K562 (cell line): Measurements from ENCODE around the gene LRRC74B. TPM values are rescaled to one million over a fixed set of nuclear protein-coding genes. Genes with fewer than 3 reads are reported as not detected.

Experiments
- CEBPZ ChIP-seq: fragments of 150-350 bp; IDR thresholded peaks from 2 replicates; pipeline ENCODE4 v1.6.1; 2014; ENCODE audit warnings: low read depth, mild to moderate bottlenecking, low read length, borderline replicate concordance
- E2F6 ChIP-seq, 2 experiments: IDR thresholded peaks; 2 replicates each; pipeline ENCODE4 v1.6.1; 2011; ENCODE audit warnings: borderline replicate concordance in 1 of 2, control low read depth in 1 of 2, low read depth in 1 of 2, low read length in 1 of 2, mild to moderate bottlenecking in 1 of 2, mixed read lengths in 1 of 2, moderate library complexity in 1 of 2; ENCODE audit not compliant: insufficient read depth in 1 of 2, insufficient read length in 1 of 2, poor library complexity in 1 of 2, severe bottlenecking in 1 of 2; ENCODE audit errors: extremely low read depth in 1 of 2
- EGR1 ChIP-seq: fragments of 450-650 bp; conservative IDR thresholded peaks from 2 replicates; pipeline ENCODE4 v1.6.1; 2017; ENCODE audit warnings: mild to moderate bottlenecking
- HMGXB4 ChIP-seq: sonication (generic); formaldehyde crosslinking; IDR thresholded peaks from 2 replicates; pipeline ENCODE4 v1.8.1; 2023; ENCODE audit warnings: mild to moderate bottlenecking, missing genetic modification reagents
- MYNN ChIP-seq, 2 experiments: sonication (generic); formaldehyde crosslinking in 1 of 2; IDR thresholded peaks; 2 replicates each; pipeline versions ENCODE4 v1.5.0 to v1.6.1; 2016 to 2020; ENCODE audit warnings: antibody characterized with exemption in 1 of 2, missing genetic modification reagents in 1 of 2
- NELFE ChIP-seq: IDR thresholded peaks from 2 replicates; pipeline ENCODE4 v1.6.1; 2011; ENCODE audit warnings: mild to moderate bottlenecking; ENCODE audit not compliant: insufficient read depth, insufficient read length
- NFIX ChIP-seq: fragments of 250-450 bp; sonication (Bioruptor Pico); IDR thresholded peaks from 2 replicates; pipeline ENCODE4 v1.4.0; 2020; ENCODE audit warnings: low read depth, mild to moderate bottlenecking, moderate library complexity
- SIRT6 ChIP-seq: IDR thresholded peaks from one replicate; pipeline ENCODE4 v1.6.1; 2012; ENCODE audit warnings: low read depth, mild to moderate bottlenecking, control low read depth, inconsistent platforms, low read length, moderate library complexity
- SIX5 ChIP-seq, 2 experiments: IDR thresholded peaks; 2 replicates each; pipeline ENCODE4 v1.6.1; 2011; ENCODE audit warnings: low read length in 2 of 2, borderline replicate concordance in 1 of 2, low read depth in 1 of 2, mild to moderate bottlenecking in 1 of 2, moderate library complexity in 1 of 2; ENCODE audit not compliant: insufficient read depth in 1 of 2
- SRF ChIP-seq, 2 experiments: fragments of 250-450, 450-650 bp in 1 of 2; sonication (Bioruptor Pico) in 1 of 2; sonication (generic) in 1 of 2; formaldehyde crosslinking; IDR thresholded peaks; 2 replicates each; pipeline versions ENCODE4 v1.5.0 to v1.5.1; 2020 to 2022; ENCODE audit warnings: mild to moderate bottlenecking in 1 of 2, missing genetic modification reagents in 1 of 2
- TEAD1 ChIP-seq, 2 experiments: fragments of 450-650 bp in 1 of 2; sonication (generic) in 1 of 2; formaldehyde crosslinking; IDR thresholded peaks; 2 replicates each; pipeline versions ENCODE4 v1.4.0 to v1.8.0; 2020 to 2022; ENCODE audit warnings: mild to moderate bottlenecking in 2 of 2, missing genetic modification reagents in 1 of 2
- TEAD4 ChIP-seq, 2 experiments: sonication (generic) in 1 of 2; formaldehyde crosslinking in 1 of 2; IDR thresholded peaks; 2 replicates each; pipeline versions ENCODE4 v1.6.1 to v1.8.0; 2012 to 2022; ENCODE audit warnings: borderline replicate concordance in 1 of 2, inconsistent platforms in 1 of 2, low read length in 1 of 2, mild to moderate bottlenecking in 1 of 2, missing genetic modification reagents in 1 of 2
- ZHX1 ChIP-seq: fragments of 150-350 bp; conservative IDR thresholded peaks from 2 replicates; pipeline ENCODE4 v1.6.1; 2014; ENCODE audit warnings: low read length
- ZNF165 ChIP-seq: fragments of 250-450 bp; sonication (Bioruptor Pico); IDR thresholded peaks from 2 replicates; pipeline ENCODE4 v1.4.0; 2020; ENCODE audit warnings: borderline replicate concordance
- ZNF584 ChIP-seq: fragments of 200-800 bp; sonication (Bioruptor generic); IDR thresholded peaks from 2 replicates; pipeline ENCODE4 v1.6.1; 2016; ENCODE audit warnings: low read depth, mild to moderate bottlenecking, missing genetic modification characterization, missing compliant biosample characterization
- polyA plus RNA-seq, 8 experiments: library from polyadenylated mRNA; depleted of rRNA in 4 of 8; stranded (reverse) in 5 of 8; unstranded in 3 of 8; fragments of >200 nt; fragmentation: Nextera tagmentation in 2 of 8; fragmentation: Illumina TruSeq in 1 of 8; extraction: Ambion mirVana in 2 of 8; extraction: Trizol in 1 of 8; gene quantifications; 2 replicates each; pipeline versions ENCODE4 v1.2.1 to v1.2.3, GENCODE V29; 2011 to 2014; ENCODE audit warnings: inconsistent platforms in 1 of 8, missing spikeins in 1 of 8
- total RNA-seq, 7 experiments: library from RNA; depleted of rRNA in 6 of 7; stranded (reverse); fragments of >200 nt in 6 of 7; fragmentation: Illumina TruSeq in 2 of 7; extraction: Trizol in 2 of 7; gene quantifications; 2 replicates each; pipeline versions ENCODE4 v1.2.1 to v1.2.3, GENCODE V29; 2011 to 2021; ENCODE audit warnings: low replicate concordance in 1 of 7

LRRC74B gene
- total and polyA plus RNA-seq, 9 of the 15 experiments (the other 6 are each of a cell fraction or from before 2014, with no cell fraction given) = not detected

GRCh38 chr22:21014726-21015465, 30.9 kb upstream of the LRRC74B start, which contains the start of gene P2RX6 (continued):
- TF ChIP-seq ZHX1 = 0 out of 2 replicates have a peak, but pooled peaks have one; percentile 68
- TF ChIP-seq SRF (CRISPR knock-in tag; IDR thresholded peaks at IDR 0.05) = no peak
- TF ChIP-seq EGR1 = no peak
- peak; percentile 27; the same call in 1 of the 2 replicates for TF ChIP-seq ZNF165
- 0 out of 2 replicates have a peak, but pooled peaks have one; percentile 4 for TF ChIP-seq CEBPZ
- TF ChIP-seq NELFE = no peak
- peak; percentile 8; the same call in 1 of the 2 replicates for TF ChIP-seq HMGXB4 (CRISPR knock-in tag)
- peak in 1 of 2 experiments; percentile 59 for TF ChIP-seq E2F6 (IDR thresholded peaks at IDR 0.05; ENCODE audit: borderline replicate concordance in 1 of 2, extremely low read depth in 1 of 2, insufficient read depth in 1 of 2, insufficient read length in 1 of 2, low read depth in 1 of 2, low read length in 1 of 2, poor library complexity in 1 of 2, severe bottlenecking in 1 of 2)
- no peak for TF ChIP-seq NFIX (CRISPR knock-in tag)
- no peak for TF ChIP-seq SIX5 (IDR thresholded peaks at IDR 0.05; ENCODE audit: borderline replicate concordance in 1 of 2, insufficient read depth in 1 of 2, low read depth in 1 of 2, low read length in 2 of 2)
- no peak for TF ChIP-seq MYNN (IDR thresholded peaks at IDR 0.05)
- no peak for TF ChIP-seq MYNN (CRISPR knock-in tag; IDR thresholded peaks at IDR 0.05)
- no peak for TF ChIP-seq SIRT6
- TF ChIP-seq TEAD1 (CRISPR knock-in tag; IDR thresholded peaks at IDR 0.05) = peak in 1 of 2 experiments; percentile 73; a peak in 2 of 4 replicates
- TF ChIP-seq ZNF584 (CRISPR knock-in tag) = no peak
- TF ChIP-seq TEAD4 (IDR thresholded peaks at IDR 0.05; ENCODE audit: low read length) = peak; percentile 44
- TF ChIP-seq TEAD4 (CRISPR knock-in tag; IDR thresholded peaks at IDR 0.05; ENCODE audit: borderline replicate concordance) = no peak
